Measurements from ENCODE around the gene RBFOX2.
"Not testable (repeated sequence)": the region's sequence is repeated elsewhere in the genome, so short reads cannot be mapped to it uniquely, and the experiment has no call there.

The RBFOX2 gene

GRCh38 chr22:35811670-35812069 lies 217.0 kb downstream of the RBFOX2 start:
- Histone ChIP-seq H3K9me3 (no peaks in the 10 kb centered on the region), H3K4me1 (peaks cover 14% of the 10 kb centered on the region; the same call in 1 of the 2 replicates), H3K27me3 (no peaks in the 10 kb centered on the region), H3K36me3 (peaks cover 54% of the 10 kb centered on the region), H3K4me3 (ENCODE audit: low read depth, low read length) (no peak overlapping the region)
- no peak for DNase-seq
- no peak for TF ChIP-seq CTCF (IDR thresholded peaks at IDR 0.05; ENCODE audit: low read depth, low read length)

- no peak overlapping the region for H3K4me3 ChIP-seq (ENCODE audit: low read depth, low read length)
- DNase-seq, result no peak
- H3K9me3 ChIP-seq, result no peaks in the 10 kb centered on the region
- TF ChIP-seq CTCF (IDR thresholded peaks at IDR 0.05; ENCODE audit: low read depth, low read length), result no peak
- H3K36me3 ChIP-seq, result peaks cover 64% of the 10 kb centered on the region
- no peaks in the 10 kb centered on the region for H3K27me3 ChIP-seq
- no peaks in the 10 kb centered on the region for H3K4me1 ChIP-seq
Observed at GRCh38 chr22:35809816-35810215, 218.8 kb downstream of the RBFOX2 start.

- Histone ChIP-seq H3K9me3 (no peaks in the 10 kb centered on the region), H3K36me3 (peaks cover 63% of the 10 kb centered on the region), H3K4me3 (ENCODE audit: low read depth, low read length) (no peak overlapping the region), H3K4me1 (no peaks in the 10 kb centered on the region), H3K27me3 (no peaks in the 10 kb centered on the region)
- DNase-seq, result no peak
- TF ChIP-seq CTCF (IDR thresholded peaks at IDR 0.05; ENCODE audit: low read depth, low read length), result no peak
Observed at GRCh38 chr22:35808377-35808776, 220.2 kb downstream of the RBFOX2 start.

GRCh38 chr22:35806668-35807067 lies 222.0 kb downstream of the RBFOX2 start:
- H3K36me3 ChIP-seq, result peaks cover 67% of the 10 kb centered on the region
- H3K4me3 ChIP-seq (ENCODE audit: low read depth, low read length), result not testable (repeated sequence)

GRCh38 chr22:35805466-35805865 lies 223.2 kb downstream of the RBFOX2 start:
- no peaks in the 10 kb centered on the region for H3K4me1 ChIP-seq
- no peak for TF ChIP-seq CTCF (IDR thresholded peaks at IDR 0.05; ENCODE audit: low read depth, low read length)
- H3K4me3 ChIP-seq (ENCODE audit: low read depth, low read length), result no peak overlapping the region
- no peaks in the 10 kb centered on the region for H3K9me3 ChIP-seq
- peaks cover 67% of the 10 kb centered on the region for H3K36me3 ChIP-seq
- DNase-seq, result no peak
- no peaks in the 10 kb centered on the region for H3K27me3 ChIP-seq

More at GRCh38 chr22:35806668-35807067, 222.0 kb downstream of the RBFOX2 start:
- DNase-seq, H3K27me3 ChIP-seq, H3K4me1 ChIP-seq, H3K9me3 ChIP-seq: not testable (repeated sequence)

GRCh38 chr22:35804421-35804820 lies 224.2 kb downstream of the RBFOX2 start:
- Histone ChIP-seq H3K4me3 (ENCODE audit: low read depth, low read length) (no peak overlapping the region), H3K9me3 (no peaks in the 10 kb centered on the region), H3K36me3 (peaks cover 56% of the 10 kb centered on the region), H3K27me3 (no peaks in the 10 kb centered on the region), H3K4me1 (no peaks in the 10 kb centered on the region)
- DNase-seq, result no peak
- TF ChIP-seq CTCF (IDR thresholded peaks at IDR 0.05; ENCODE audit: low read depth, low read length), result no peak

- no peak for TF ChIP-seq CTCF (IDR thresholded peaks at IDR 0.05; ENCODE audit: low read depth, low read length)
- no peak for DNase-seq
- H3K27me3 ChIP-seq, result no peaks in the 10 kb centered on the region
- H3K4me3 ChIP-seq (ENCODE audit: low read depth, low read length), result no peak overlapping the region
- H3K36me3 ChIP-seq, result peaks cover 41% of the 10 kb centered on the region
- no peaks in the 10 kb centered on the region for H3K4me1 ChIP-seq
- no peaks in the 10 kb centered on the region for H3K9me3 ChIP-seq
Observed at GRCh38 chr22:35802885-35803284, 225.7 kb downstream of the RBFOX2 start.

- not testable (repeated sequence) for DNase-seq; H3K27me3 ChIP-seq; H3K9me3 ChIP-seq; H3K4me3 ChIP-seq (ENCODE audit: low read depth, low read length); H3K4me1 ChIP-seq
- peaks cover 32% of the 10 kb centered on the region for H3K36me3 ChIP-seq
Observed at GRCh38 chr22:35801301-35801700, 227.3 kb downstream of the RBFOX2 start.

Measured in BE2C (cell line).